MM.1S (cell line): ENCODE data around the gene RASGEF1B.

Experiments used
- DNase-seq: peaks from one replicate; pipeline ENCODE4 v3.0.0-alpha.2; 2015
- H2AFZ ChIP-seq: fragments of 300-600 bp; sonication (generic); 2 replicates; pipeline ENCODE4 v1.6.0; 2016; ENCODE audit warnings: antibody characterized with exemption, low read length
- H3F3A ChIP-seq: fragments of 300-600 bp; sonication (generic); 2 replicates; pipeline ENCODE4 v1.6.1; 2016; ENCODE audit warnings: mild to moderate bottlenecking, antibody characterized with exemption, low read length, moderate library complexity, mixed read lengths; ENCODE audit not compliant: insufficient read depth
- H3K27ac ChIP-seq: fragments of 300-600 bp; sonication (generic); 2 replicates; pipeline ENCODE4 v1.5.1; 2016; ENCODE audit warnings: mild to moderate bottlenecking, low read length
- H3K27me3 ChIP-seq: fragments of 300-600 bp; sonication (generic); replicated peaks from 2 replicates; pipeline ENCODE4 v1.6.0; 2016; ENCODE audit warnings: low read length; ENCODE audit not compliant: insufficient read depth
- H3K36me3 ChIP-seq: fragments of 300-600 bp; sonication (generic); replicated peaks from 2 replicates; pipeline ENCODE4 v1.6.1; 2016; ENCODE audit warnings: mild to moderate bottlenecking, low read length, mixed read lengths; ENCODE audit not compliant: insufficient read depth
- H3K4me1 ChIP-seq: fragments of 300-600 bp; sonication (generic); 2 replicates; pipeline ENCODE4 v1.6.1; 2016; ENCODE audit warnings: low read length, mixed read lengths
- H3K4me2 ChIP-seq: fragments of 300-600 bp; sonication (generic); 2 replicates; pipeline ENCODE4 v1.6.0; 2016; ENCODE audit warnings: low read depth, low read length
- H3K4me3 ChIP-seq: fragments of 300-600 bp; sonication (generic); 2 replicates; pipeline ENCODE4 v1.5.1; 2016; ENCODE audit warnings: low read length, mixed read lengths
- H3K79me2 ChIP-seq: fragments of 300-600 bp; sonication (generic); 2 replicates; pipeline ENCODE4 v1.6.1; 2016; ENCODE audit warnings: mixed run types, low read length, mixed read lengths
- H3K9ac ChIP-seq: fragments of 300-600 bp; sonication (generic); 2 replicates; pipeline ENCODE4 v1.6.1; 2016; ENCODE audit warnings: low read length, mixed read lengths
- H3K9me2 ChIP-seq: fragments of 300-600 bp; sonication (generic); replicated peaks from 2 replicates; pipeline ENCODE4 v1.6.1; 2016; ENCODE audit warnings: mild to moderate bottlenecking, low read length, mixed read lengths; ENCODE audit not compliant: insufficient read depth
- H3K9me3 ChIP-seq: fragments of 300-600 bp; sonication (generic); replicated peaks from 2 replicates; pipeline ENCODE4 v1.6.1; 2016; ENCODE audit warnings: mild to moderate bottlenecking, low read length, mixed read lengths; ENCODE audit not compliant: insufficient read depth
- H4K20me1 ChIP-seq: fragments of 300-600 bp; sonication (generic); 2 replicates; pipeline ENCODE4 v1.6.1; 2016; ENCODE audit warnings: mild to moderate bottlenecking, low read length, moderate library complexity, mixed read lengths; ENCODE audit not compliant: insufficient read depth
- CTCF ChIP-seq: fragments of 300-600 bp; sonication (generic); IDR thresholded peaks from 2 replicates; pipeline ENCODE4 v1.5.1; 2016; ENCODE audit warnings: antibody characterized with exemption, low read length, mixed read lengths
- EZH2 ChIP-seq: fragments of 300-600 bp; sonication (generic); optimal IDR thresholded peaks from 2 replicates; pipeline ENCODE3; 2017; ENCODE audit warnings: low read depth, mild to moderate bottlenecking, antibody characterized with exemption, low read length, mixed read lengths
- EZH2phosphoT487 ChIP-seq: fragments of 300-600 bp; sonication (generic); IDR thresholded peaks from 2 replicates; pipeline ENCODE4 v1.6.1; 2018; ENCODE audit warnings: antibody characterized with exemption, low read length

RASGEF1B gene

GRCh38 chr4:81399306-81400086, 72.2 kb downstream of the RASGEF1B start:
- Histone ChIP-seq H3K9me2 (no peaks in the 10 kb centered on the region), H3F3A (no peaks in the 10 kb centered on the region), H3K4me2 (no peak overlapping the region), H3K27me3 (no peaks in the 10 kb centered on the region), H3K36me3 (no peaks in the 10 kb centered on the region), H3K9ac (no peak overlapping the region), H2AFZ (no peak overlapping the region), H3K4me3 (no peak overlapping the region), H3K27ac (no peak overlapping the region), H4K20me1 (no peaks in the 10 kb centered on the region), H3K4me1 (no peaks in the 10 kb centered on the region), H3K79me2 (no peaks in the 10 kb centered on the region), H3K9me3 (no peaks in the 10 kb centered on the region)
- TF ChIP-seq EZH2 (no peak), EZH2phosphoT487 (no peak), CTCF (no peak)
- no peak for DNase-seq

GRCh38 chr4:81398379-81398778, 73.3 kb downstream of the RASGEF1B start:
- no peak overlapping the region for H3K27ac ChIP-seq
- no peak overlapping the region for H3K4me2 ChIP-seq
- no peaks in the 10 kb centered on the region for H3K9me2 ChIP-seq
- no peak for DNase-seq
- no peak overlapping the region for H2AFZ ChIP-seq
- no peak for TF ChIP-seq EZH2
- no peak for TF ChIP-seq CTCF
- no peak for TF ChIP-seq EZH2phosphoT487
- H3K4me3 ChIP-seq, result no peak overlapping the region
- H3F3A ChIP-seq, result no peaks in the 10 kb centered on the region
- no peak overlapping the region for H3K9ac ChIP-seq
- no peaks in the 10 kb centered on the region for H3K36me3 ChIP-seq
- no peaks in the 10 kb centered on the region for H3K79me2 ChIP-seq
- H3K4me1 ChIP-seq, result no peaks in the 10 kb centered on the region
- H3K9me3 ChIP-seq, result no peaks in the 10 kb centered on the region
- no peaks in the 10 kb centered on the region for H4K20me1 ChIP-seq
- no peaks in the 10 kb centered on the region for H3K27me3 ChIP-seq

- H4K20me1 ChIP-seq, result no peaks in the 10 kb centered on the region
- H3K36me3 ChIP-seq, result no peaks in the 10 kb centered on the region
- H3K4me2 ChIP-seq, result no peak overlapping the region
- H3K9me2 ChIP-seq, result no peaks in the 10 kb centered on the region
- H3K27me3 ChIP-seq, result no peaks in the 10 kb centered on the region
- H3F3A ChIP-seq, result no peaks in the 10 kb centered on the region
- H3K9ac ChIP-seq, result no peak overlapping the region
- 0 out of 2 replicates have a peak, but pooled peaks cover 4% of the 10 kb centered on the region for H3K4me1 ChIP-seq
- no peak overlapping the region for H3K27ac ChIP-seq
- no peak for TF ChIP-seq EZH2
- no peak for TF ChIP-seq CTCF
- no peak for TF ChIP-seq EZH2phosphoT487
- no peak overlapping the region for H3K4me3 ChIP-seq
- no peak overlapping the region for H2AFZ ChIP-seq
- H3K79me2 ChIP-seq, result no peaks in the 10 kb centered on the region
- H3K9me3 ChIP-seq, result no peaks in the 10 kb centered on the region
- DNase-seq, result no peak
Observed at GRCh38 chr4:81397635-81398034, 74.1 kb downstream of the RASGEF1B start.
